Neuronal stem cell (in vitro differentiated cells): Measurements from ENCODE around the gene GATD1.

ENCODE experiments used
- DNase-seq: peaks from one replicate; pipeline ENCODE4 v3.0.0-alpha.2; 2013; ENCODE audit warnings: low spot score
- H2AFZ ChIP-seq: one replicate; pipeline ENCODE4 v1.6.1; 2013; ENCODE audit warnings: mild to moderate bottlenecking, low read length, inconsistent platforms
- H2AK5ac ChIP-seq: 2 replicates; pipeline ENCODE4 v1.6.1; 2013; ENCODE audit warnings: low read depth, mild to moderate bottlenecking, inconsistent platforms, low read length, moderate library complexity, mixed read lengths
- H2BK120ac ChIP-seq: 2 replicates; pipeline ENCODE4 v1.6.1; 2013; ENCODE audit warnings: low read depth, mild to moderate bottlenecking, inconsistent platforms, low read length, moderate library complexity, mixed read lengths
- H2BK12ac ChIP-seq: one replicate; pipeline ENCODE4 v1.6.1; 2013; ENCODE audit warnings: low read length, inconsistent platforms
- H2BK15ac ChIP-seq: 2 replicates; pipeline ENCODE4 v1.6.1; 2013; ENCODE audit warnings: mild to moderate bottlenecking, low read length, inconsistent platforms, mixed read lengths
- H2BK5ac ChIP-seq: one replicate; pipeline ENCODE4 v1.6.1; 2013; ENCODE audit warnings: inconsistent platforms, mild to moderate bottlenecking, low read length, moderate library complexity
- H3K14ac ChIP-seq: one replicate; pipeline ENCODE4 v1.6.1; 2013; ENCODE audit warnings: low read length, inconsistent platforms
- H3K18ac ChIP-seq: 2 replicates; pipeline ENCODE4 v1.6.1; 2013; ENCODE audit warnings: low read length, inconsistent platforms
- H3K23ac ChIP-seq: 2 replicates; pipeline ENCODE4 v1.6.1; 2013; ENCODE audit warnings: low read depth, mild to moderate bottlenecking, mixed read lengths, low read length, inconsistent platforms; ENCODE audit not compliant: poor library complexity
- H3K27ac ChIP-seq: replicated peaks from 3 replicates; pipeline ENCODE4 v1.5.1; 2013; ENCODE audit warnings: low read length, inconsistent platforms
- H3K27me3 ChIP-seq, 3 experiments: 2 replicates each; pipeline ENCODE4 v1.6.1; 2013; ENCODE audit warnings: low read length in 3 of 3, mild to moderate bottlenecking in 2 of 3, inconsistent platforms in 1 of 3, low read depth in 1 of 3, mixed read lengths in 1 of 3, moderate library complexity in 1 of 3; ENCODE audit not compliant: control insufficient read depth in 3 of 3, insufficient read depth in 3 of 3
- H3K36me3 ChIP-seq, 2 donors: replicated peaks in 1 of 2; 2 replicates each; pipeline ENCODE4 v1.6.1; 2013; ENCODE audit warnings: low read length in 2 of 2; ENCODE audit not compliant: control insufficient read depth in 2 of 2, insufficient read depth in 2 of 2
- H3K4ac ChIP-seq: 2 replicates; pipeline ENCODE4 v1.6.1; 2013; ENCODE audit warnings: inconsistent platforms, mild to moderate bottlenecking, low read length, moderate library complexity
- H3K4me1 ChIP-seq, 2 donors: 1 replicate in 1 of 2; 2 replicates in 1 of 2; pipeline ENCODE4 v1.6.1; 2013; ENCODE audit warnings: low read length in 2 of 2, low read depth in 1 of 2; ENCODE audit not compliant: control insufficient read depth in 2 of 2, insufficient read depth in 1 of 2
- H3K4me2 ChIP-seq: one replicate; pipeline ENCODE4 v1.6.1; 2013; ENCODE audit warnings: mild to moderate bottlenecking, low read length, inconsistent platforms; ENCODE audit not compliant: insufficient read depth, poor library complexity, severe bottlenecking
- H3K4me3 ChIP-seq, 2 donors: 2 replicates each; pipeline ENCODE4 v1.5.1; 2013; ENCODE audit warnings: low read length in 2 of 2, mild to moderate bottlenecking in 2 of 2, inconsistent platforms in 1 of 2, moderate library complexity in 1 of 2
- H3K79me1 ChIP-seq: one replicate; pipeline ENCODE4 v1.6.1; 2013; ENCODE audit warnings: low read depth, mild to moderate bottlenecking, inconsistent platforms, low read length, moderate library complexity
- H3K9ac ChIP-seq: one replicate; pipeline ENCODE4 v1.6.1; 2013; ENCODE audit warnings: mild to moderate bottlenecking, low read depth, low read length, inconsistent platforms; ENCODE audit not compliant: poor library complexity
- H3K9me3 ChIP-seq, 2 donors: replicated peaks in 1 of 2; 2 replicates each; pipeline versions ENCODE3 to v1.6.1; 2013; ENCODE audit warnings: low read length in 2 of 2, mild to moderate bottlenecking in 2 of 2, inconsistent platforms in 1 of 2, low read depth in 1 of 2, mixed read lengths in 1 of 2, moderate library complexity in 1 of 2; ENCODE audit not compliant: control insufficient read depth in 2 of 2, insufficient read depth in 1 of 2
- H4K8ac ChIP-seq: one replicate; pipeline ENCODE4 v1.6.1; 2013; ENCODE audit warnings: low read depth, mild to moderate bottlenecking, inconsistent platforms, low read length, moderate library complexity
- H4K91ac ChIP-seq: one replicate; pipeline ENCODE4 v1.6.1; 2013; ENCODE audit warnings: low read length, low read depth, mild to moderate bottlenecking, inconsistent platforms; ENCODE audit not compliant: poor library complexity
- WGBS, 2 donors: extraction: QIAGEN DNeasy Blood & Tissue Kit; methylation state at CpG; one replicate each; pipeline ENCODE4 v1.1.7; 2013; ENCODE audit warnings: missing lambda C conversion rate in 2 of 2, mixed read lengths in 1 of 2; ENCODE audit not compliant: insufficient read length in 2 of 2, insufficient replicate concordance in 1 of 2; ENCODE audit errors: extremely low coverage in 2 of 2; 5-methylcytosine and 5-hydroxymethylcytosine counted together

Gene GATD1

DNA sequence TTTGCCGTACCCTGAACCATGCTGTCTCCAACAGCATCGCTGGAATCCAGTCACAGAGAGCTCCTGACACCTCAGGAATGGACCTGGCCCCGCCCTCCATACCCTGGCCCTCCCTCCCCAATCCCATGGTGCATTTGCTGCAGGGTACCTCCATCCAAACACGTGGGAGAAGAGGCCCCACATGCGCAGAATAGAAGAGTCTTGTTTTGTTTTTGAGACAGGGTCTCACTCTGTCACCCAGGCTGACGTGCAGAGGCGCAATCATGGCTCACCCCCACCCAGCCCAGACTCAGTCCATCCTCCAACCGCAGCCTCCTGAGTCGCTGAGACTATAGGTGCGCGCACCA is 39.1 kb upstream of the GATD1 start:
- no peak overlapping the region for H4K8ac ChIP-seq
- WGBS, 2 donors = no CpG with 5 or more reads among the region's 11 CpGs

DNA sequence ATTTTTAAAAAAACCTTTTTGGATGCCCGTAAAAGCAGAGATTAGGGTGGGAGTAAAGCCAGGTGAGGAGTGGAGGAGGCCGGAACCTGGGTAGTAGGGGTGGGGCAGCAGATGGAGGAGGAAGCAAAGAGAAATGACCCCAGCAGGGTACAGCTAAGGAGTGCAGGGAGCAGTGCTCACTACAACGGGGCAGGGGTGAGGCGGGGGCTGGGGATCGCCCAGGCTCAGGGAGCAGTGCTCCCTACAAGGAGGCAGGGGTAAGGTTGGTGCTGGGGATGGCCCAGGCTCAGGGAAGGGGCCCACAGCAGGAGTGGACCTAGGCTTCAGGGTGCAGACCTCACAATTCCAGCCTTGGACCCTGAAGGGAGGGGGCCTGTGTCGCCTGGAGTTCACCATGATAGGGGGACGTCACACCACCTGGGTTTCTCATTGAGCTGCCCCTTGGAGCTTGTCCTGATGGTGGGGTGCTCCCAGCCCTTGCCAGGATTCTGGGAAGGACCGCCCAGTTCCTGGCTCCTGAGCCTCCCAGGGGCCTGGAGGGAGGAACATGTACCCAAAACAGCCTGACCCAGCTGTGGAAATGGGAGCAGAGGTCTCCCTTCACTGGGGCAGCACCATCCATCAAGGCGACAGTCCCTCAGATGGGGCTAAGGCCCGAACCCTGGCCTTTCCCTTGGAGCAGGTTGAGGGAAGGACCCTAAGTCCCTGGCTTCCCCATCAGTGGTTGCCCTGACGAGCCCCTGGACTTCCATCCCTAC is 38.6 kb upstream of the GATD1 start:
- Histone ChIP-seq H4K91ac (no peak overlapping the region), H3K9ac (no peak overlapping the region), H4K8ac (peak overlapping the region; percentile 52), H3K18ac (no peak overlapping the region), H3K9me3 (peaks cover 0 to 2% of the 10 kb centered on the region in 2 donors), H3K23ac (peak overlapping the region; percentile 65), H3K27ac (no peak overlapping the region), H3K79me1 (peaks cover 14% of the 10 kb centered on the region), H3K14ac (no peak overlapping the region), H2BK120ac (no peak overlapping the region), H2BK5ac (no peak overlapping the region), H3K4me2 (no peak overlapping the region), H3K4me1 (peaks cover 11 to 20% of the 10 kb centered on the region in 2 donors), H3K36me3 (peaks cover 29 to 38% of the 10 kb centered on the region in 2 donors), H2AFZ (no peak overlapping the region), H2BK12ac (no peak overlapping the region), H3K4ac (no peak overlapping the region), H2BK15ac (no peak overlapping the region), H3K4me3 (no peak overlapping the region), H3K27me3 (no peaks in the 10 kb centered on the region), H2AK5ac (peak overlapping the region; percentile 10)
- DNase-seq = no peak
- no CpG with 5 or more reads among the region's 11 CpGs for WGBS, 2 donors

More for the DNA sequence above, 39.1 kb upstream of the GATD1 start:
- no peak for DNase-seq
- Histone ChIP-seq H3K4me2 (no peak overlapping the region), H3K4me1 (peaks cover 12 to 15% of the 10 kb centered on the region in 2 donors), H2BK12ac (no peak overlapping the region), H3K79me1 (peaks cover 11% of the 10 kb centered on the region), H3K4me3 (no peak overlapping the region), H2AK5ac (peak overlapping the region; percentile 10), H3K36me3 (peaks cover 25 to 36% of the 10 kb centered on the region in 2 donors), H3K27me3 (no peaks in the 10 kb centered on the region), H3K9ac (no peak overlapping the region), H3K27ac (no peak overlapping the region), H3K18ac (no peak overlapping the region), H2BK15ac (no peak overlapping the region), H3K14ac (no peak overlapping the region), H2BK5ac (no peak overlapping the region), H2AFZ (no peak overlapping the region), H4K91ac (no peak overlapping the region), H3K9me3 (peaks cover 0 to 2% of the 10 kb centered on the region in 2 donors), H3K4ac (no peak overlapping the region), H3K23ac (no peak overlapping the region), H2BK120ac (no peak overlapping the region)

DNA sequence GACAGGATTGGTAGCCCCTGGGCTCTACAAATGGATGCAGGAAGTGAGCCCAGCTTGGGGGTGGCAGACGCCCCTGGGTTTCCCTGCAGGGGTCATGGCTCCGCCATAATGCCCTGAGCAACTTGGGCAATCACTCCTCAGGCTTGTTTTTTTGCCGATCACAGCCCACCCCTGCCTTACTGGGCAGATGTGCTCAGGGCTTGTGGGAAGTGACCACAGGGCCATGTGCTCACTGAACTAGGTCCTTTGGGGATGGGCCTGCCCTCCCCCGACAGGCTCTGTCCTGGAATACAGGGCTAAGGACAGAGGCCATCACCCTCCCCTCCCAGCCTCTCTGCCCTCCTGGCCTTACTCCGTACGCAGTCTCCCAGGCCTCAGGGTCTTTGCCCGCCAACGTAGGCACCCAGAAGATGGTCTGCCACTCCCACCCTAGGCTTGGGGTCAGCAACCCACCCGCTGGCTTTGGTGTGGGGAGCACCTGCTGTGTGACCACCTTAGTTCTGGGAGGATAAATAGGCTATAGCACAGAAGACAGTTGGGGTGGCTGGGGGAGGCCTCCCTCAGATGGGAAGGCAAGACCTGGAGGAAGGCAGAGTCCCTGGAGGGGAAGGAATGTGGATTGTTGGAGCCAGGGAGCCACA is 36.3 kb upstream of the GATD1 start:
- H2BK12ac ChIP-seq = no peak overlapping the region
- no peaks in the 10 kb centered on the region for H3K27me3 ChIP-seq
- H3K14ac ChIP-seq = no peak overlapping the region
- no peak overlapping the region for H3K9ac ChIP-seq
- H3K36me3 ChIP-seq = peaks cover 29 to 39% of the 10 kb centered on the region in 2 donors
- no peak overlapping the region for H2AFZ ChIP-seq
- no peak overlapping the region for H3K23ac ChIP-seq
- peak overlapping the region; percentile 48 for H4K8ac ChIP-seq
- no peak overlapping the region for H3K4me2 ChIP-seq
- no peak overlapping the region for H2BK15ac ChIP-seq
- no peak overlapping the region for H3K27ac ChIP-seq
- peaks cover 17% of the 10 kb centered on the region for H3K79me1 ChIP-seq
- peaks cover 0 to 2% of the 10 kb centered on the region in 2 donors for H3K9me3 ChIP-seq
- H3K4me1 ChIP-seq = peaks cover 5 to 15% of the 10 kb centered on the region in 2 donors
- no peak overlapping the region for H3K4ac ChIP-seq
- H2AK5ac ChIP-seq = no peak overlapping the region
- no peak overlapping the region for H4K91ac ChIP-seq
- DNase-seq = no peak
- WGBS, 2 donors = no CpG with 5 or more reads among the region's 9 CpGs
- no peak overlapping the region for H3K4me3 ChIP-seq
- H2BK120ac ChIP-seq = no peak overlapping the region
- H3K18ac ChIP-seq = no peak overlapping the region
- H2BK5ac ChIP-seq = no peak overlapping the region

DNA sequence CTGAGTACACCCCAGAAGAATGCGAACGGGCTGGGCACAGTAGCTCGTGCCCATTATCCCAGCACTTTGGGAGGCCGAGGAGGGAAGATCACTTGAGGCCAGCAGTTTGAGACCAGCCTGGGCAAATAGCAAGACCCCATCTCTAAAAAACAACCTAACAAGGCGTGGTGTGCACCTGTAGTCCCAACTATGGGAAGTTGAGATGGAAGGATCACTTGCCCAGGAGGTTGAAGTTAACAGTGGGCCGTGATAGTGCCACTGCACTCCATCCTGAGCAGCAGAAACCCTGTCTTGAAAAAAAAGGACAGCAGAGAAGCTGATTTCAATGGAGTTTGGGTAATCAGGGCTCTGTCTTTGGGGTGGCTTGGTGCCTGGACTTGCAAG is 35.8 kb upstream of the GATD1 start:
- DNase-seq = no peak
- H3K27me3 ChIP-seq = no peaks in the 10 kb centered on the region
- no peak overlapping the region for H2AK5ac ChIP-seq
- H3K4me1 ChIP-seq = peaks cover 8 to 18% of the 10 kb centered on the region in 2 donors
- peaks cover 19% of the 10 kb centered on the region for H3K79me1 ChIP-seq
- H4K91ac ChIP-seq = no peak overlapping the region
- H2BK120ac ChIP-seq = no peak overlapping the region
- peaks cover 29 to 39% of the 10 kb centered on the region in 2 donors for H3K36me3 ChIP-seq
- H2BK15ac ChIP-seq = no peak overlapping the region
- H3K9ac ChIP-seq = no peak overlapping the region
- no peak overlapping the region for H2AFZ ChIP-seq
- no peak overlapping the region for H3K27ac ChIP-seq
- peaks cover 0 to 2% of the 10 kb centered on the region in 2 donors for H3K9me3 ChIP-seq
- H2BK5ac ChIP-seq = no peak overlapping the region
- no CpG with 5 or more reads among the region's 6 CpGs for WGBS, 2 donors
- H3K4ac ChIP-seq = no peak overlapping the region
- no peak overlapping the region for H3K18ac ChIP-seq
- no peak overlapping the region for H4K8ac ChIP-seq
- no peak overlapping the region for H3K4me3 ChIP-seq
- no peak overlapping the region for H2BK12ac ChIP-seq
- no peak overlapping the region for H3K4me2 ChIP-seq
- H3K14ac ChIP-seq = no peak overlapping the region
- H3K23ac ChIP-seq = no peak overlapping the region
